HCT116 (cell line): ENCODE results near the gene CAMSAP1. TPM values are rescaled to one million over a fixed set of nuclear protein-coding genes. Genes with fewer than 3 reads are reported as not detected.

Experiments
- ATAC-seq: fragments of 200-7000 bp; cut with Tn5 transposase; 2 replicates; pipeline ENCODE4 v1.9.1; 2020; ENCODE audit warnings: mild to moderate bottlenecking, moderate library complexity
- BruUV-seq: library from RNA; stranded (reverse); fragments of 400-500 nt; replicated peaks from 2 replicates; lab custom pipeline; 2021; lab: Mats Ljungman, UMichigan
- CTCF ChIA-PET: fragments of 300-600 bp; sonication (Branson Sonifier 250); formaldehyde crosslinking; loops from one replicate; lab custom pipeline; 2021; ENCODE audit warnings: antibody characterized with exemption; lab: Charles Lee
- POLR2A ChIA-PET: fragments of 300-600, 350-600 bp; sonication (Branson Sonifier 250); formaldehyde crosslinking; loops from one replicate; lab custom pipeline; 2021; ENCODE audit warnings: antibody characterized with exemption; lab: Charles Lee
- RAD21 ChIA-PET, 2 experiments: fragments of 300-600 bp; sonication (Branson Sonifier 250); formaldehyde crosslinking; loops; one replicate each; lab custom pipeline; 2023; ENCODE audit warnings: low total read pairs in 2 of 2; ENCODE audit not compliant: uncharacterized antibody in 2 of 2, unreplicated experiment in 2 of 2, low non-redundant PET in 1 of 2; lab: Charles Lee
- DNase-seq: peaks from one replicate; pipeline ENCODE4 v3.0.0-alpha.2; 2010; ENCODE audit warnings: low read depth, low spot score
- H2AFZ ChIP-seq: fragments of 200-600 bp; shearing (Covaris generic), sonication (generic); 2 replicates; pipeline ENCODE4 v1.6.1; 2017; ENCODE audit warnings: low read depth, mixed run types, mixed read lengths, antibody characterized with exemption, low read length; ENCODE audit not compliant: poor library complexity, severe bottlenecking
- H3K27ac ChIP-seq: 2 replicates; pipeline ENCODE4 v1.5.1; 2012; ENCODE audit warnings: low read depth, low read length
- H3K27me3 ChIP-seq: fragments of 200-600 bp; sonication (generic); 2 replicates; pipeline ENCODE4 v1.6.1; 2016; ENCODE audit warnings: mixed run types, low read length, mixed read lengths; ENCODE audit not compliant: insufficient read depth
- H3K36me3 ChIP-seq, 2 experiments: fragments of 200-500 bp in 1 of 2; fragments of 200-600 bp in 1 of 2; sonication (Bioruptor generic) in 1 of 2; sonication (generic) in 1 of 2; 2 replicates each; pipeline versions ENCODE4 v1.5.1 to v1.6.1; 2014 to 2016; ENCODE audit warnings: low read length in 2 of 2, inconsistent platforms in 1 of 2, mixed read lengths in 1 of 2, mixed run types in 1 of 2; ENCODE audit not compliant: insufficient read depth in 2 of 2, control insufficient read depth in 1 of 2
- H3K4me1 ChIP-seq, 2 experiments: fragments of 200-600 bp in 1 of 2; sonication (generic) in 1 of 2; 2 replicates each; pipeline versions ENCODE4 v1.5.1 to v1.6.1; 2012 to 2017; ENCODE audit warnings: low read length in 2 of 2, inconsistent platforms in 1 of 2, mild to moderate bottlenecking in 1 of 2, mixed read lengths in 1 of 2, mixed run types in 1 of 2, moderate library complexity in 1 of 2; ENCODE audit not compliant: insufficient read depth in 2 of 2, control insufficient read depth in 1 of 2
- H3K4me2 ChIP-seq: fragments of 200-600 bp; sonication (generic); 2 replicates; pipeline ENCODE4 v1.6.1; 2017; ENCODE audit warnings: mixed run types, low read length, mixed read lengths
- H3K4me3 ChIP-seq, 2 experiments: fragments of 200-600 bp in 1 of 2; sonication (generic) in 1 of 2; replicated peaks in 1 of 2; 2 replicates each; pipeline ENCODE4 v1.5.1; 2011 to 2016; ENCODE audit warnings: low read length in 2 of 2, control low read depth in 1 of 2, low read depth in 1 of 2, mild to moderate bottlenecking in 1 of 2, mixed read lengths in 1 of 2, mixed run types in 1 of 2
- H3K79me2 ChIP-seq: fragments of 200-600 bp; sonication (generic); 2 replicates; pipeline ENCODE4 v1.6.1; 2017; ENCODE audit warnings: mild to moderate bottlenecking, mixed run types, low read length, moderate library complexity, mixed read lengths; ENCODE audit not compliant: insufficient read depth
- H3K9ac ChIP-seq: fragments of 200-600 bp; sonication (generic); 2 replicates; pipeline ENCODE4 v1.6.1; 2016; ENCODE audit warnings: low read length, mixed read lengths
- H3K9me2 ChIP-seq: fragments of 200-600 bp; sonication (generic), shearing (Covaris generic); 2 replicates; pipeline ENCODE4 v1.6.1; 2017; ENCODE audit warnings: mixed run types, mild to moderate bottlenecking, moderate library complexity; ENCODE audit not compliant: insufficient read depth
- H3K9me3 ChIP-seq, 2 experiments: fragments of 200-500 bp in 1 of 2; fragments of 200-600 bp in 1 of 2; sonication (Bioruptor generic) in 1 of 2; sonication (generic) in 1 of 2; 2 replicates each; pipeline ENCODE4 v1.6.1; 2014 to 2017; ENCODE audit warnings: low read length in 2 of 2, mixed read lengths in 2 of 2, inconsistent platforms in 1 of 2, low read depth in 1 of 2, mild to moderate bottlenecking in 1 of 2, mixed run types in 1 of 2, moderate library complexity in 1 of 2; ENCODE audit not compliant: control insufficient read depth in 1 of 2, insufficient read depth in 1 of 2
- H4K20me1 ChIP-seq: fragments of 200-600 bp; sonication (generic), shearing (Covaris generic); 2 replicates; pipeline ENCODE4 v1.6.1; 2017; ENCODE audit warnings: mixed run types, mild to moderate bottlenecking, moderate library complexity; ENCODE audit not compliant: insufficient read depth
- CBX3 ChIP-seq: IDR thresholded peaks from 2 replicates; pipeline ENCODE4 v1.6.1; 2012; ENCODE audit warnings: low read depth
- CEBPB ChIP-seq: IDR thresholded peaks from 2 replicates; pipeline ENCODE4 v1.6.1; 2012; ENCODE audit warnings: low read depth
- ELF1 ChIP-seq: IDR thresholded peaks from 2 replicates; pipeline ENCODE4 v1.6.1; 2012; ENCODE audit warnings: low read depth, borderline replicate concordance
- EZH2 ChIP-seq: fragments of 200-600 bp; sonication (generic); IDR thresholded peaks from 2 replicates; pipeline ENCODE4 v1.6.1; 2017; ENCODE audit warnings: antibody characterized with exemption, mixed run types
- EZH2phosphoT487 ChIP-seq: fragments of 200-600 bp; IDR thresholded peaks from 2 replicates; pipeline ENCODE4 v1.6.1; 2018; ENCODE audit warnings: antibody characterized with exemption, borderline replicate concordance
- POLR2AphosphoS5 ChIP-seq: IDR thresholded peaks from 2 replicates; pipeline ENCODE4 v1.6.1; 2011; ENCODE audit warnings: mild to moderate bottlenecking, low read depth, low read length, moderate library complexity
- SP1 ChIP-seq: IDR thresholded peaks from 2 replicates; pipeline ENCODE4 v1.6.1; 2012; ENCODE audit warnings: low read depth
- TCF7L2 ChIP-seq: IDR thresholded peaks from 2 replicates; pipeline ENCODE4 v1.7.0; 2011; ENCODE audit warnings: borderline replicate concordance, inconsistent platforms; ENCODE audit not compliant: insufficient read depth, insufficient read length; ENCODE audit errors: extremely low read depth
- ZFX ChIP-seq: fragments of 450-650 bp; IDR thresholded peaks from 2 replicates; pipeline ENCODE4 v1.6.1; 2017
- intact Hi-C: fragments of 100-400 bp; cut with micrococcal nuclease; formaldehyde crosslinking; loops from 2 replicates; pipeline ENCODE4 v1.10.0; 2022
- total RNA-seq: library from RNA; stranded (reverse); gene quantifications from one replicate; pipeline ENCODE4 v1.2.1, GENCODE V29; 2021; ENCODE audit not compliant: unreplicated experiment
- TF ChIP-seq, protein P1 (sequence below): IDR thresholded peaks from 2 replicates; pipeline ENCODE4 v1.6.1; 2012
- TF ChIP-seq, protein P2 (sequence below): IDR thresholded peaks from 2 replicates; pipeline ENCODE4 v1.6.1; 2011; ENCODE audit warnings: mild to moderate bottlenecking, low read length, moderate library complexity; ENCODE audit not compliant: insufficient replicate concordance; ENCODE audit errors: extremely low read depth

CAMSAP1 gene
- total RNA-seq, 1 experiment from 2014 or later, result 33.1 TPM

DNA sequence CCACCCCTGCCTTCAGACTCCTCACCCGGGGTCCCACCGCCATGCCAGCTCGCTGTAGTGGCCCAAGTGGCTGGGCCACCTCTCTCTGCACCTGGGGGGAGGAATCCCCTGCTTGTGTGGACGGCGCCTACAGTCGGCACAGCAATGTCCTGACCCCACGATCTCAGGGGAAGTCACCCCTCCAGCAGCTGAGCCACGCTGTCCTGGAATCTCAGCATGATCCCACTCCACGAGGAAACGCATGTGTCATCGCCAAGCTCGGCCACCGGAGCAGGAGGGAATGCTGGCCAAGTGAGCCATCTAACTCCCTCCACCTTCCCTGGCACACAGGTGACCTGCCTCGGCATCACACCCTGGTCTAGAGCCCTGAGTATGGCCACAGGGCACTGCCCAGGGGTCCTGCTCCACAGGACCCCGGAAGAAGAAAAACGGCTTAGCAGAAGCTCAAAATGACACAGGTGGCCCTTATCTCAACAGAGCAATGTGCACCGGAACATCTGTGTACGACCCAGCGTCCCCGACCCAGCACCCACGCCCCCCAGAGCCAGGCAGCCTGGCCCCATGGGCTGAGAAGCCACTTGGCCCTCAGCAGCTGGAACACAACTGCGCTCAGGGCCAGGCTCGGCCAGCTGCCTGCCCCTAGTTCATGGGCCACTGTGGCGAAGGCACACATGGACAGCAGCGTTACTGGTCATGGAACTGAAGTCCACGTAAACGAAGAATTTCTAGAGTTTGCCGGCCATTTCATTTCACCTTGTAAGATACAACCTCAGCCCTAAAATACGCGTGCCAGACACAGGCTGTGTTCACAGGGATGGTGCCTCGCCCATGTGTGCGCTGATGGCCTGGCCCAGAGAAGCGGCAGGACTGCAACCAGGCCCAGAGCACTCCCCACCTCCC lies 23.4 kb upstream of the CAMSAP1 start:
- Histone ChIP-seq H3K4me1 (peaks cover 20 to 31% of the 10 kb centered on the region in 2 experiments), H3K4me2 (no peak overlapping the region), H3K36me3 (peaks cover 0 to 19% of the 10 kb centered on the region in 2 experiments; a peak in 2 of 4 replicates), H3K9me2 (no peaks in the 10 kb centered on the region), H3K27ac (no peak overlapping the region; the same call in 1 of the 2 replicates), H4K20me1 (no peaks in the 10 kb centered on the region), H3K4me3 (no peak overlapping the region), H3K27me3 (no peaks in the 10 kb centered on the region), H2AFZ (no peak overlapping the region), H3K9me3 (no peaks in the 10 kb centered on the region), H3K9ac (no peak overlapping the region), H3K79me2 (no peaks in the 10 kb centered on the region)
- no peak for DNase-seq
- POLR2A ChIA-PET, result no interaction called here
- intact Hi-C loops, result no loop called here
- CTCF ChIA-PET, result interaction anchor here (0.6 kb wide), 1 partner anchor 1220 kb away, joined by 3 read pairs; no protein-coding TSS in a partner anchor
- TF ChIP-seq EZH2phosphoT487, result no peak
- no peak for TF ChIP-seq POLR2AphosphoS5
- TF ChIP-seq, protein P1, sequence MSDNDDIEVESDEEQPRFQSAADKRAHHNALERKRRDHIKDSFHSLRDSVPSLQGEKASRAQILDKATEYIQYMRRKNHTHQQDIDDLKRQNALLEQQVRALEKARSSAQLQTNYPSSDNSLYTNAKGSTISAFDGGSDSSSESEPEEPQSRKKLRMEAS, result no peak
- TF ChIP-seq TCF7L2, result no peak
- no peak for TF ChIP-seq SP1
- TF ChIP-seq, protein P2, sequence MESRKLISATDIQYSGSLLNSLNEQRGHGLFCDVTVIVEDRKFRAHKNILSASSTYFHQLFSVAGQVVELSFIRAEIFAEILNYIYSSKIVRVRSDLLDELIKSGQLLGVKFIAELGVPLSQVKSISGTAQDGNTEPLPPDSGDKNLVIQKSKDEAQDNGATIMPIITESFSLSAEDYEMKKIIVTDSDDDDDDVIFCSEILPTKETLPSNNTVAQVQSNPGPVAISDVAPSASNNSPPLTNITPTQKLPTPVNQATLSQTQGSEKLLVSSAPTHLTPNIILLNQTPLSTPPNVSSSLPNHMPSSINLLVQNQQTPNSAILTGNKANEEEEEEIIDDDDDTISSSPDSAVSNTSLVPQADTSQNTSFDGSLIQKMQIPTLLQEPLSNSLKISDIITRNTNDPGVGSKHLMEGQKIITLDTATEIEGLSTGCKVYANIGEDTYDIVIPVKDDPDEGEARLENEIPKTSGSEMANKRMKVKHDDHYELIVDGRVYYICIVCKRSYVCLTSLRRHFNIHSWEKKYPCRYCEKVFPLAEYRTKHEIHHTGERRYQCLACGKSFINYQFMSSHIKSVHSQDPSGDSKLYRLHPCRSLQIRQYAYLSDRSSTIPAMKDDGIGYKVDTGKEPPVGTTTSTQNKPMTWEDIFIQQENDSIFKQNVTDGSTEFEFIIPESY, result no peak
- no peak for TF ChIP-seq EZH2
- no peak for TF ChIP-seq ZFX
- TF ChIP-seq CEBPB, result no peak
- TF ChIP-seq ELF1, result no peak
- no peak for TF ChIP-seq CBX3
- ATAC-seq, result no peak
- no TSS peak for BruUV-seq
- RAD21 ChIA-PET, result no interaction called here
